ENCODE results near the gene RNF150. TPM values are rescaled to one million over a fixed set of nuclear protein-coding genes. Genes with fewer than 3 reads are reported as not detected.

RNF150 gene
- total RNA-seq, 1 donor from 2014 or later, result 0.05 TPM

DNA sequence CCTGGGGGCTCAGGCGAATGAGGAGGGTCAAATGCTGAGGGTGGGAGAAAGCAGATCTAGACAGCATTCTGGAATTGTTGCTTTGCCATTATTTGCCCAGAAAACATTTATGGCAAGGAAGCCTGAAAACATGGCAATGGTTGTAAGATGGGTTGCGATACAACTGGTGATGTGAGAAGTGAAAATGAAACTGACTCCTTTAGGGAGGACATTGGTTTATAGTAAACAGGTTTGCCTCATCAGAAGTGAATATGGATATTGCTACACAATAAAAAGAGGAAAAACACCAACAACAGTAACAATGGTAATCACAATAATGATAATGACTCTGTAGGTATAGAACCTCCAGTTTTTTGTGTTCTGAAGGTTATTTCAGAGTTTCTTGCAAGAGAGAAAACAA, 270.1 kb downstream of the RNF150 start:
- H3K36me3 Mint-ChIP-seq (ENCODE audit: low read depth), result no peaks in the 10 kb centered on the region
- H3K4me3 Mint-ChIP-seq (ENCODE audit: low read depth), result no peak overlapping the region
- H3K27me3 Mint-ChIP-seq (ENCODE audit: low read depth), result peaks cover 11% of the 10 kb centered on the region
- no peak overlapping the region for H3K27ac Mint-ChIP-seq
- H3K9me3 Mint-ChIP-seq, result no peaks in the 10 kb centered on the region
- H3K4me1 Mint-ChIP-seq (ENCODE audit: low read depth), result peaks cover 2% of the 10 kb centered on the region
- no peak for DNase-seq (ENCODE audit: low spot score)
- intact Hi-C loops (cut with micrococcal nuclease), result no loop called here

GRCh38 chr4:140862177-140862442, 271.2 kb downstream of the RNF150 start:
- DNase-seq (ENCODE audit: low spot score), result no peak
- intact Hi-C loops (cut with micrococcal nuclease), result loop anchor here (1.0 kb wide), 1 partner anchor 271 kb away; the partner anchor contains the start of gene RNF150
- Mint-ChIP-seq H3K4me3 (ENCODE audit: low read depth) (no peak overlapping the region), H3K9me3 (no peaks in the 10 kb centered on the region), H3K4me1 (ENCODE audit: low read depth) (peaks cover 2% of the 10 kb centered on the region), H3K36me3 (ENCODE audit: low read depth) (no peaks in the 10 kb centered on the region), H3K27me3 (ENCODE audit: low read depth) (peaks cover 8% of the 10 kb centered on the region), H3K27ac (no peak overlapping the region)

GRCh38 chr4:140861359-140862176, 271.7 kb downstream of the RNF150 start:
- peaks cover 8% of the 10 kb centered on the region for H3K27me3 Mint-ChIP-seq (ENCODE audit: low read depth)
- H3K27ac Mint-ChIP-seq, result no peak overlapping the region
- no peak overlapping the region for H3K4me3 Mint-ChIP-seq (ENCODE audit: low read depth)
- DNase-seq (ENCODE audit: low spot score), result peak; percentile 11
- intact Hi-C loops (cut with micrococcal nuclease), result loop anchor here (1.0 kb wide), 2 partner anchors 23 to 272 kb away; partner anchors contain the start of gene RNF150
- H3K4me1 Mint-ChIP-seq (ENCODE audit: low read depth), result peaks cover 2% of the 10 kb centered on the region
- H3K9me3 Mint-ChIP-seq, result no peaks in the 10 kb centered on the region
- H3K36me3 Mint-ChIP-seq (ENCODE audit: low read depth), result no peaks in the 10 kb centered on the region

DNA sequence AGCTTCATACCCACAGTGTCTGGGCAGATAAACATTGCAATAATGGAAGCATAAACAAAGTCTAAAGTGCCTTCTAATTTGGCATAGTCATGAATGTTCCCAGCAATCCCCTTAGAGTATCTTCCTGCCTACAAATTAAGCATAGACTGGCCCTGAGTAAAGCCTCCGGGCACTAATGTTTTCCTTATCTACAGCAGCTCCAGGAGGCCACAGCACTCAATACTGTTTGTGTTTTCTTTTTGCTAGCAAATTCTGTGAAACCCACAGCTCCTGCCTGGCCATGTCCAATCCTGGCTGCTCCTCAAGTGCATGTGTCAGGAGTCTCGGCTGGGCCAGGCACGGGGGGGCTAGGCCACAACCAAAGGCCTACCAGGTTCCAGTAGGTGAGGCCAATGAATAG, 274.4 kb downstream of the RNF150 start:
- no peak overlapping the region for H3K27ac Mint-ChIP-seq
- no peak for DNase-seq (ENCODE audit: low spot score)
- H3K36me3 Mint-ChIP-seq (ENCODE audit: low read depth), result no peaks in the 10 kb centered on the region
- H3K4me3 Mint-ChIP-seq (ENCODE audit: low read depth), result no peak overlapping the region
- intact Hi-C loops (cut with micrococcal nuclease), result loop anchor here (10.0 kb wide), 2 partner anchors 224 to 494 kb away; no protein-coding TSS in a partner anchor
- H3K4me1 Mint-ChIP-seq (ENCODE audit: low read depth), result peaks cover 2% of the 10 kb centered on the region
- H3K27me3 Mint-ChIP-seq (ENCODE audit: low read depth), result peaks cover 6% of the 10 kb centered on the region
- no peaks in the 10 kb centered on the region for H3K9me3 Mint-ChIP-seq

- H3K27me3 Mint-ChIP-seq (ENCODE audit: low read depth), result peaks cover 4% of the 10 kb centered on the region
- H3K4me3 Mint-ChIP-seq (ENCODE audit: low read depth), result no peak overlapping the region
- no peaks in the 10 kb centered on the region for H3K36me3 Mint-ChIP-seq (ENCODE audit: low read depth)
- intact Hi-C loops (cut with micrococcal nuclease), result loop anchor here (10.0 kb wide), 2 partner anchors 222 to 492 kb away; no protein-coding TSS in a partner anchor
- H3K9me3 Mint-ChIP-seq, result no peaks in the 10 kb centered on the region
- H3K27ac Mint-ChIP-seq, result no peak overlapping the region
- no peaks in the 10 kb centered on the region for H3K4me1 Mint-ChIP-seq (ENCODE audit: low read depth)
- DNase-seq (ENCODE audit: low spot score), result no peak
Measured at GRCh38 chr4:140857111-140857510, 276.2 kb downstream of the RNF150 start.

DNA sequence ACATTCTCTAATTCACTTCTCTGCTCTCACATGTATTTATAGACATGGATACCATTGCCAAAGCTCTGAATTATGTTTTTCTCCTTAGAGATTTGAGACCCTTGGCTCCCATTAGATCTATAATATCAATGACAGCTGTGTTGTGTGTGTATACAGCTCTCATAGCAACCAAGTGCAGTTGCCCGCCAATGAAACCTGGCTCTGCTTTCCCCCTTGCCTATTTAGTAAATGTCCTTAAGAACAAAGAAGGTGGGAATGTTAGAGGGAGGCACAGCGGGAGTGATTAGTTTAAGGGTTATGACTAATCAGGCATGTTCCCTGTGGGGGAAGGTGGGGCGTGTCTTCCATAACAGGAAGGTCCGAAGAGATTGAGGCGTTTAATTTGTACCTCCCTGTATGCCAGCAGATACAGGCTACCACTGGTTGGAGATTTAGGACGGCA, 276.6 kb downstream of the RNF150 start:
- no peaks in the 10 kb centered on the region for H3K4me1 Mint-ChIP-seq (ENCODE audit: low read depth)
- H3K36me3 Mint-ChIP-seq (ENCODE audit: low read depth), result no peaks in the 10 kb centered on the region
- no peak overlapping the region for H3K4me3 Mint-ChIP-seq (ENCODE audit: low read depth)
- H3K9me3 Mint-ChIP-seq, result no peaks in the 10 kb centered on the region
- peaks cover 4% of the 10 kb centered on the region for H3K27me3 Mint-ChIP-seq (ENCODE audit: low read depth)
- H3K27ac Mint-ChIP-seq, result no peak overlapping the region
- no peak for DNase-seq (ENCODE audit: low spot score)
- intact Hi-C loops (cut with micrococcal nuclease), result loop anchor here (10.0 kb wide), 2 partner anchors 222 to 492 kb away; no protein-coding TSS in a partner anchor

GRCh38 chr4:140854168-140854567, 279.1 kb downstream of the RNF150 start:
- peaks cover 5% of the 10 kb centered on the region for H3K27me3 Mint-ChIP-seq (ENCODE audit: low read depth)
- intact Hi-C loops (cut with micrococcal nuclease), result loop anchor here (10.0 kb wide), 2 partner anchors 219 to 489 kb away; no protein-coding TSS in a partner anchor
- H3K27ac Mint-ChIP-seq, result no peak overlapping the region
- no peaks in the 10 kb centered on the region for H3K4me1 Mint-ChIP-seq (ENCODE audit: low read depth)
- no peaks in the 10 kb centered on the region for H3K36me3 Mint-ChIP-seq (ENCODE audit: low read depth)
- H3K9me3 Mint-ChIP-seq, result no peaks in the 10 kb centered on the region
- no peak for DNase-seq (ENCODE audit: low spot score)
- no peak overlapping the region for H3K4me3 Mint-ChIP-seq (ENCODE audit: low read depth)

GRCh38 chr4:140851804-140852203, 281.5 kb downstream of the RNF150 start:
- Mint-ChIP-seq H3K4me1 (ENCODE audit: low read depth) (no peaks in the 10 kb centered on the region), H3K27me3 (ENCODE audit: low read depth) (peaks cover 11% of the 10 kb centered on the region), H3K36me3 (ENCODE audit: low read depth) (no peaks in the 10 kb centered on the region), H3K4me3 (ENCODE audit: low read depth) (no peak overlapping the region), H3K9me3 (no peaks in the 10 kb centered on the region), H3K27ac (no peak overlapping the region)
- intact Hi-C loops (cut with micrococcal nuclease), result loop anchor here (10.0 kb wide), 2 partner anchors 217 to 487 kb away; no protein-coding TSS in a partner anchor
- no peak for DNase-seq (ENCODE audit: low spot score)

- H3K27me3 Mint-ChIP-seq (ENCODE audit: low read depth), result peaks cover 14% of the 10 kb centered on the region
- no peak overlapping the region for H3K4me3 Mint-ChIP-seq (ENCODE audit: low read depth)
- no peaks in the 10 kb centered on the region for H3K9me3 Mint-ChIP-seq
- no peak for DNase-seq (ENCODE audit: low spot score)
- no peak overlapping the region for H3K27ac Mint-ChIP-seq
- H3K36me3 Mint-ChIP-seq (ENCODE audit: low read depth), result no peaks in the 10 kb centered on the region
- intact Hi-C loops (cut with micrococcal nuclease), result loop anchor here (10.0 kb wide), 2 partner anchors 216 to 486 kb away; no protein-coding TSS in a partner anchor
- H3K4me1 Mint-ChIP-seq (ENCODE audit: low read depth), result no peaks in the 10 kb centered on the region
Measured at GRCh38 chr4:140851032-140851636, 282.1 kb downstream of the RNF150 start.

DNA sequence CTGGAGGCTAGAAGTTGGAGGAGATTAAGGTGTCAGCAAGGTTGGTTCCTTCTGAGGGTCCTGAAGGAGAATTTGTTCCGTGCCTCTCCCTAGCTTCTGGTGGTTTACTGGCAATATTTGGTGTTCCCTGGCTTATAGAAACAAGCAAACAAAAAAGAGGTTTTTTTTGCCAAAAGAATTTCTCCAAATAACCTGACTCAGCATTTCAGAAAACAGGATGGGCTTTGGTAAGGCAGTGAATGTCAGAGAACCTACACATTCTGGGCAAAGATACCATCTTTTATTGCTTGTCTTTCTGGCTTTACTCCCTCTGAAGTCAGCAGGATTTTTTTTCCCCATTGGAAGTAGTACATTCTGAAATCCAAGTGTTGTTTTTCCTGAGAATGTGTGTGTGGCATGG, 283.7 kb downstream of the RNF150 start:
- H3K27me3 Mint-ChIP-seq (ENCODE audit: low read depth), result peaks cover 19% of the 10 kb centered on the region
- no peaks in the 10 kb centered on the region for H3K4me1 Mint-ChIP-seq (ENCODE audit: low read depth)
- no peak overlapping the region for H3K27ac Mint-ChIP-seq
- intact Hi-C loops (cut with micrococcal nuclease), result no loop called here
- H3K4me3 Mint-ChIP-seq (ENCODE audit: low read depth), result no peak overlapping the region
- no peak for DNase-seq (ENCODE audit: low spot score)
- H3K36me3 Mint-ChIP-seq (ENCODE audit: low read depth), result no peaks in the 10 kb centered on the region
- no peaks in the 10 kb centered on the region for H3K9me3 Mint-ChIP-seq

DNA sequence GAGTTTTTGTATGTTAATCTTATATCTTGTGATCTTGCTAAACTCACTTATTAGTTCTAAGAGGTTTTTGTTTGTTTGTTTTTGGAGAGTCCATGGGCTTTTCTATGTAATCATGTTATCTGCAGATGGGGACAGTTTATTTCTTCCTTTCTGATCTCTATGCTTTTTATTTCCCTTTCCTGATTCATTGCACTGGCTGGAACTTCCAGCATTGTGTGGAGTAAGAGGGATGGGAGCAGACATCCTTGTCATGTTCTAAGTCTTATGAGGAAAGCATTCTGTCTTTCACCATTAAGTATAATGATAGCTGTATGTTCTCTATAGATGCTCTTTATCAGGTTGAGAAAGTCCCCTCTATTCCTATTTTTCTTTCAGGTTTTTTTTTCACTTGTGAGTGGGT, 286.5 kb downstream of the RNF150 start:
- Mint-ChIP-seq H3K4me3 (ENCODE audit: low read depth) (no peak overlapping the region), H3K27me3 (ENCODE audit: low read depth) (peaks cover 19% of the 10 kb centered on the region), H3K9me3 (no peaks in the 10 kb centered on the region), H3K27ac (no peak overlapping the region), H3K4me1 (ENCODE audit: low read depth) (no peaks in the 10 kb centered on the region), H3K36me3 (ENCODE audit: low read depth) (no peaks in the 10 kb centered on the region)
- intact Hi-C loops (cut with micrococcal nuclease), result no loop called here
- DNase-seq (ENCODE audit: low spot score), result no peak

GRCh38 chr4:140844061-140844460, 289.2 kb downstream of the RNF150 start:
- no peaks in the 10 kb centered on the region for H3K9me3 Mint-ChIP-seq
- H3K27me3 Mint-ChIP-seq (ENCODE audit: low read depth), result peaks cover 14% of the 10 kb centered on the region
- H3K4me3 Mint-ChIP-seq (ENCODE audit: low read depth), result no peak overlapping the region
- H3K36me3 Mint-ChIP-seq (ENCODE audit: low read depth), result no peaks in the 10 kb centered on the region
- H3K27ac Mint-ChIP-seq, result no peak overlapping the region
- DNase-seq (ENCODE audit: low spot score), result no peak
- intact Hi-C loops (cut with micrococcal nuclease), result no loop called here
- H3K4me1 Mint-ChIP-seq (ENCODE audit: low read depth), result no peaks in the 10 kb centered on the region

GRCh38 chr4:140841186-140841585, 292.1 kb downstream of the RNF150 start:
- intact Hi-C loops (cut with micrococcal nuclease), result no loop called here
- peaks cover 5% of the 10 kb centered on the region for H3K27me3 Mint-ChIP-seq (ENCODE audit: low read depth)
- no peaks in the 10 kb centered on the region for H3K4me1 Mint-ChIP-seq (ENCODE audit: low read depth)
- no peak for DNase-seq (ENCODE audit: low spot score)
- no peaks in the 10 kb centered on the region for H3K9me3 Mint-ChIP-seq
- H3K36me3 Mint-ChIP-seq (ENCODE audit: low read depth), result no peaks in the 10 kb centered on the region
- no peak overlapping the region for H3K4me3 Mint-ChIP-seq (ENCODE audit: low read depth)
- H3K27ac Mint-ChIP-seq, result no peak overlapping the region
